Testis (tissue), 2 donors: ENCODE measurements around the gene SCRN1.

Source experiments
- POLR2A ChIP-seq: fragments of 450-650 bp; IDR thresholded peaks from one replicate; pipeline ENCODE4 v1.6.1; 2017; ENCODE audit warnings: antibody characterized with exemption, mild to moderate bottlenecking, moderate library complexity
- TF ChIP-seq, protein P1 (sequence below), 3 experiments: fragments of 450-650 bp in 2 of 3; fragments of 200-600 bp in 1 of 3; sonication (generic) in 1 of 3; IDR thresholded peaks; one replicate each; pipeline ENCODE4 v1.5.1; 2016 to 2019; ENCODE audit warnings: antibody characterized with exemption in 3 of 3, mild to moderate bottlenecking in 2 of 3, moderate library complexity in 1 of 3

DNA sequence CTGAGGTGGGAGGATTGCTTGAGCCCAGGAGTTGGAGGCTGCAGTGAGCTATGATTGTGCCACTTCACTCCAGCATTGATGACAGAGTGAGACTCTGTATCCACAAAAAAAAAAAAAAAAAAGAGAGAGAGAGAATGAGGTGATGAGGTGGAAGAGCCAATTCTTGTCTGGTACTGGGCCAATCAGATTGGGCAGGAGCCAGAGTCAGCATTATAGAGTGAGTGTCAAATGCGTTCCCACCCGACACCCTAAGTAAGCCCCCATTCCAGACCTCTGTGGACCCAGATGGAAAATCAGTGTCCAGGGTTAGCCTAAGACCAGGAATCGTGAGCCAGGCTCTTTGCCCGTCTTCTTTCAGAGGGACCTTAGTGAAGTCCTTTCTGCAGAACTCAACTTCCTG is 99.3 kb downstream of the SCRN1 start:
- TF ChIP-seq, protein P1, sequence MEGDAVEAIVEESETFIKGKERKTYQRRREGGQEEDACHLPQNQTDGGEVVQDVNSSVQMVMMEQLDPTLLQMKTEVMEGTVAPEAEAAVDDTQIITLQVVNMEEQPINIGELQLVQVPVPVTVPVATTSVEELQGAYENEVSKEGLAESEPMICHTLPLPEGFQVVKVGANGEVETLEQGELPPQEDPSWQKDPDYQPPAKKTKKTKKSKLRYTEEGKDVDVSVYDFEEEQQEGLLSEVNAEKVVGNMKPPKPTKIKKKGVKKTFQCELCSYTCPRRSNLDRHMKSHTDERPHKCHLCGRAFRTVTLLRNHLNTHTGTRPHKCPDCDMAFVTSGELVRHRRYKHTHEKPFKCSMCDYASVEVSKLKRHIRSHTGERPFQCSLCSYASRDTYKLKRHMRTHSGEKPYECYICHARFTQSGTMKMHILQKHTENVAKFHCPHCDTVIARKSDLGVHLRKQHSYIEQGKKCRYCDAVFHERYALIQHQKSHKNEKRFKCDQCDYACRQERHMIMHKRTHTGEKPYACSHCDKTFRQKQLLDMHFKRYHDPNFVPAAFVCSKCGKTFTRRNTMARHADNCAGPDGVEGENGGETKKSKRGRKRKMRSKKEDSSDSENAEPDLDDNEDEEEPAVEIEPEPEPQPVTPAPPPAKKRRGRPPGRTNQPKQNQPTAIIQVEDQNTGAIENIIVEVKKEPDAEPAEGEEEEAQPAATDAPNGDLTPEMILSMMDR (IDR thresholded peaks at IDR 0.05), result no peak
- no peak for TF ChIP-seq POLR2A
